GM19193 (cell line): Measurements from ENCODE around the gene SMIM20.

Experiments used
- POLR2A ChIP-seq: IDR thresholded peaks from 4 replicates; pipeline ENCODE4 v1.6.1; 2011; ENCODE audit not compliant: insufficient read depth, insufficient read length; ENCODE audit errors: extremely low read depth

The SMIM20 gene

DNA sequence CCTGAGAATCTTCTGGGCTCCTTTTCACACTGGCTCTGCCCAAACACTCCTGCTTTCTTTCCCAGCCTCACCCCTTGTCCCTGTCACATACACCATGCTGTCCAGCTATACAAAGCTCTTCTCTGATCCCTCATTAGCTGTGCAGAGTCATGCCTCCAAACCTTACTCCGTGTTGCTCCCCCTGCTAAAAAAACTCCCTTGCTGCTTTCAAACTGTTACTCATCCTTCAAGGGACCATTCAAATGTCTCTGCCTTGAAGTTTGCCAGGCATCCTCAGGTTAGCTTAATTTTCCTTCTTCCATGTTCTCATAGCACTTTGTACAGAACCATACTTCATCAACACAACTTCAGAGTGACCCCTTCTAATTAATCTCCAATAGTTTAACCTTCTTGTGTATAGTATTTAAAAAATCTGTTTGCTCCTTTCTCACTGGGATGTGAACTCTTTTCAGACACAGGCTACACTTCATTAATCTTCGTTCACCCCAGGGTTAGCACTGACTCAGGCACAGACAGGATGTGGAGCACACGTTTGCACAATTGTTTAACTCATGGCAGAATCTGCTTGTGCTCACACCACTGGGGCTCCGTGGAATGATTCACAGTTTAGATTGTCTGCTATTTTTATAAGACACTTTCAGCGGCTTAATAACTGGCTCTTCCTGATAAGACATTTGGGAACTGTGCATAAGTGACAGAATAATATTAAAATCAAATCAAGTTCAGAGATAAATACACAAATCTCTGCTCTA lies 29.8 kb upstream of the SMIM20 start:
- no peak for TF ChIP-seq POLR2A

DNA sequence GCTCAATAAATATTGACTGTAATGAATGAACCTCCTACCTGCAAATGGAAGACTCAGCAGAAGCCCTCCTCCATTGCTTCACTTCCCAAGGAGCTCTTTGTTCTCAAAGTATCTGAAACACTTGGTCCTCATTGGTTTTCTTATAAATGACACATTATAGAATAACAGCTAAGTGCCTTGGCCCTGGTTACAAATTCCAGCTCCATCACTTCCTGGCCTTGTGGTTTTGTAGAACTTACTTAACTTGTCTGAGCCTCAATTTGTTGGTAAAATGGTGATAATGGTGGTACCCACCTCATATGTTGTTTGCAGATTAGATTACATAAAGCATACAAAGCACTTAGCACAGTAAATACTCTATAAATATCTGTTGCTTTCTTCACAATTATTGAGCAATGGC lies 25.2 kb upstream of the SMIM20 start:
- no peak for TF ChIP-seq POLR2A

DNA sequence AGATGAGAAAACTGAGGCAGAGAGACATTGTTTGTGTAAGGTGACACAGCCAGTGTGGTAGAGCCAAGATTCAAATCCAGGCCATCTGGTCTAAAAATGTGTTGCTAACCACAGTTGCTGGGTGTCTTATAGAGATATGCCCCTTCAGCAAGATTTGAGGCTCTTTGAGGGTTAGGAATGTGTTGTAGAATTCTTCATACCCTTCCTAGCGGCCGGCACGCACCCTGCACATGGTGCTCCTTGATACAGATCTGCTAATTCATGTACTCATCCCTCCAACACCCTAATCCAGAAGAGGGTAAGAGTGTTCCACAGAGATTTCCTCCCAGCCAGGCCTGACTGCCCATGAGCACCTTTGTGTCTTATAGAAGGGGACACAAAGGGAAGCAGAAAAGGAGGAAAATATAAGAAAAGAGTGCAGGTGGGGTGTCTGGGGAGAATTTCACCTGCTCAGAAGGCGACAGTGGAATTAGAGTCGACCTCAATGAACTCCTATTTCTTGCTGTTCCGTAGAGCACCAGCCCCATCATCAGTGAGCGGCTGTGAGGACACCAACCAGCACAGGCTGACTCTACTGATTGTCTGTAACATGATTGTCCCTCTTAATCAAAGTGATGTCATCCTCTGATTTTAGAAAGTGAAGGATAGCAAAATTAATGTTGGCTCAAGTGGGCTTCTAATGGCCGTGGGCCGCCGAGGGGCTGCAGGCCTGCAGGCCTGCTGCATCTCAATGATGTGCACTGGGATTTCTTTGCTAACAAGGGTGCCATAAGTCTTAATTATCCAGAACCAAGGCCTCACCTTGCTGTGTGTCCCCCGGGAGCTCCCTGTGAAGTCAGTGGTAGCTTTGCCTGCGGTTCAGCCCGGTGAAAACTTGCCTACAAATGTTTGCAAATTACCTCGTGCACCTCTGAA lies 24.2 kb upstream of the SMIM20 start:
- TF ChIP-seq POLR2A = no peak

DNA sequence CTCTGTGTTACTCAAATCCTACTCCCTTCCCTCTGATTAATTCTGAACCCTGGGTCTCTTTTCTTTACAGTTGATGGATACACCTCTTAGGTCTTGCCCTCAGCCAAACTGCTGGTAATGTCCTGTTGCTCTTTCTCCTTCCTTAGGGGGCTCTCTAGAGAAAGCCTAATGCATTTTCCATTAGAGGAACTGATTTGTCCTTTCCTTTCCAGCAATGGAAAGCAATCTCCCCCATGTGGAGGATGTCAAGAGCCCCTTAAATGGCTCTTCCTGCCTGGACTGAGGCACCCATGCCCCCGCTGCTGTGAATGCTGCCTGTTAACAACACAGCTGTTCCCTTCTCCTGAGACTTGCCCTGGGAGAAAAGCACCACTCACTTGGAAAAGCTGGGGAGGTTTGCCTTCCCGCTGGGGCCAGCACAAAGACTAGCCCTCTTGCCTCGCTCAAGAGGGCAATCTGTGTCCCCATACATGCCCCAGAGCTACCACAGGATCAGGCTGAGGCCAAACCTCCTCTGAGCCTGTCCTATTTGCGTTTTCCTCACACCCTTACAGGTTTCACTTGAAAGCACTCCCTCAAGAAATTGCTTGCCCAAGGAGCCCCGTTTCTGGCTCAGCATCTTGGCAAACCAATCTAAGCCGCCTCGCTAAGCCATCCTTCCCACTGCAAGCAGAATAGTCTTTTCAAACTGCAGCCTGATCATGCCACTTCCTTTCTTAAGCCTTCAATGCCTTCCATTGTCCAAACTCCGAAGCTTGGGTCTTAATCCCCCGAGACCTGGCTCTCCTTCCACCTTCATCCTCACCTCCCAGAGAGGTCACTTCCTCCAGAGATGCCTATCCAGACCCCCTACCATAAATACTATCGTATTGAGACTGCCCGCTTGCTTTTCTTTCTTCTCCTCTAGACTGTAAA lies 23.2 kb upstream of the SMIM20 start:
- TF ChIP-seq POLR2A = no peak

DNA sequence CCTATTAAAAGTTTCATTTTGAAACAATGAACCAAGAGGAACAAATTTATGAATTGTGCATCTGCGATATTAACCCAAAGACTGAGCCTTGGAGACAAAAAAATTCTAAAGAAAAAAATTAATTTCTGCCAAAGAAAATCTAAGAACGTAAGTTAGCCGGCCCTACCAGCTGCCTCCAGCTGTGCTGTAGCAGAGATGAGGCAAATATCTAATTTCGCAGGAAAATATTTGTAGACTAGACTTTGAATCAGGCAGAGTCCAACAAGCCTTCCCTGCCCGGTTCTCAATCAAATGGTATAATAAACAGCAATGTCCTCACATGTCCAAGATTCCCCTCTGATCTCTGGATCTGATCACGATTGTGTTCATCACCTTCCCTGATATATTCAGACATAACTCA lies 21.2 kb upstream of the SMIM20 start:
- TF ChIP-seq POLR2A = no peak

DNA sequence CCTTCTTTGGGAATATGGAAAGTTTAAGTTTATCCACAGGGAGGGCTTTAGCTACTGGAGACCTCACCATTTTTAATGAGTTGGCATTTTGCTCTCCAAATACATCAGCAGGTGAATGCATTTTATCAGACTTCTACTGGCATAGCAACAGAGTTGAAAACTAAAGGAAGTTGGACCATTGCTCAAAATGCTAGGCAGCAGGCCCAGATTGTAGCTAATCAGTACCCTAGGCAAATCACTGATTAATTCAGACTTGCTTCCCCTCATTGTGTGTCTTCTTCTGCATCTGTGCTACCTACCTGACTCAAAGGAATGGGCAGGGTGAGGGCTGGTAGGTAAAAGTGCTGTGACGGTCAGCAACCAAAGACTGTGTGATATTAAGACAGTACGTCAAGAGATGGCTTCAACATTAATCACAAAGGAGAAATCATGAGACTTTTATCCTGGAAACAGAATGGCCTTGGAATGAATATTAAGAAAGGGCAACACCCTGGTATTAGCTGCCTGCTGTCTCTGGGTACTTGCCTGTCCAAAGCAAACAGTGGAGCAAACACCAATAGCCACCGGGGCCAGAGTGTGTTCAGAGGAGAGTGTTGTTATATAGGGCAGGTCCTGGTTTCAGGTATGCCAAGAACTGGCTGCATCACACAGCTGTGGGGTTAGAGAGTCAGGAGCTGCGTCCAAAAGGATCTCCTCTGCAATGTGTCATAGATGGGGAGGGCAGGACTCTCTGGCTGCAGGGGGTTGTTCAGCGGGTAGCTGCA lies 17.1 kb upstream of the SMIM20 start:
- TF ChIP-seq POLR2A = no peak

DNA sequence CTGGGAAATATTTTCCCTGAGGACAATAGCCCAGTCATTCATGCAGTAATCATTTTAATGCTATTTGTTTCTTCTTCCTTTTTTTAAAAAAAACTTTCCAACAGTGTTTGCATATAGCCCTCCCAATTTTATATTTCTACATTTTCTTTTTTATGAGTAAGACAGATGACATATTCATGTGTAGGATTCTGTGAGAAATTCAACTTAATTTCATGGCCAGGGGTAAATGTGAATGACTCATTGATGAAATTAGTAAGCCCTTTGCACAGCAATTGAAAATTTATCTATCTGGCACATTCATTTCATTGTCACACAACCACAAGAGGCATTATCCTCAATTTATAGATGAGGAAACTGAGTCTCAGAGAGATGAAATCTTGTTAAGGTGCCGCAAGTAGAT lies 13.7 kb upstream of the SMIM20 start:
- TF ChIP-seq POLR2A = no peak

DNA sequence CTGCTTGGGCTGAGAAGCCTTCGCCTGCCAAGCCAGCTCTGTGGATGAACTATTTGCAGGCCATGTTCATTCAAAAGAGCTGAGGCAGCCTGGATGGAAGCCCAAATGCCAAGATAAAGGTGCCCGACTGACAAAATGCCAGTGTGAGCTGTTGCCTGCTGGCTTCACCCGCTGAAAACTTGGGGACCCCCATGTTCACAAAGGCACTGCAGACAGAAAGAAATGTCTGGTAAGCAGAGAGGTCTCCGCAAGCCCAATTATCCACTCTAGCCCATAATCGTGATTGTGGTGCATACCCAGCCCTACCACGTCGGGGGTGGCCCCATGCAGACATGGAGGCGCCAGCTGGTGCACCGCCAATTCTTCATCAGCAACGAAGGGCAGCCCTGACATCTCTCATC lies 13.0 kb upstream of the SMIM20 start:
- TF ChIP-seq POLR2A = no peak

DNA sequence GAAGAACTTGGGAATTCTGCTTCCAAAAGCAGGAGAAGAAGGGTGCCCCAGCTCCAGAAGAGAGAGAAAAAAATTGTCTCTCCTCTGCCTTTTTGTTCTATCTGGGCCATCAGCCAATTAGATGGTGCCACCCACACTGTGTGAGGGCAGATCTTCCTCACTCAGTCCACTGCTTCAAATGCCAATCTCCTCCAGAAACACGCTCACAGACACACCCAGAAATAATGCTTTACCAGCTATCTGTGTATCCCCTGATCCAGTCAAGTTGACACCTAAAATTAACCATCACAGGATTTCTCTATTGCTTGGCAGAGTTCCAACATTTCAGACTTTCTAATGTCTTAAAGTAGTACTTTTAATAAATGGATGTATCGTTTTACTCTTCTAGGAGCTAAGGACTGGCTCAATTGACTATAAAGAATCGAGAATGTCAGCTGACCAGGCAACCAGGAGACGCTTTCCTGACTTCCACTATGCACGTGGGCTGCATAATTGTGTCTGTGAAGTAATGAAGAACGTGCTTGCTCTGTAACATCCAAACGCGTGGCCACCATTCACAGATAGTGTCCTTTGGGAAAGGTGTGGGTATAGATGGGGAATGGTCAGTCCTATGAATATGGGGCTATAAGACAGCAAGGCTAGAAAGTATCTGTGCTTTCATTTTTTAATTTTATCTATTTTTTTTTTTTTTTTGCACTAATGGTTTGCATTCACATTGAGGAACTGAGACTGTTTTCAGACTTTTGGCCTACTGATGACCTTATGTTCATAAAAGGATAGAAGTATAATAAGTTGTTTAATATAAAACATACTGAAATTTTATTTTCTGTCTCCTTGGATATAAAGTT lies 9.9 kb upstream of the SMIM20 start:
- TF ChIP-seq POLR2A = no peak

DNA sequence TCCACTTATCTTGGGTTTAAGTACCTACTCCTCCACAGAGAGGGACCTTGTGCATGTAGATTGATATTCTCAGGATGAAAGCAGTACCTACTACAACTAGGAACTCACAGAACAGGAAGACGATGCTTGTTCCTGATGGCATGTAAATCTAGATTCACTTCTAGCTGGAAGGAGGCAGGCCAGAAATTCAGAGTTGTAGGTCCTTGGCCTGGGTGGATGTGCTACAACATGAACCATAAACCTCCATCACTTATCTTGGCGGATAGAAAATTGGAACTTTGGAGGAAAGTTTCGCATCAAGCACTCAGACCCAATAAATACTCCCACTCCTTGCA lies 9.3 kb upstream of the SMIM20 start:
- TF ChIP-seq POLR2A = no peak

DNA sequence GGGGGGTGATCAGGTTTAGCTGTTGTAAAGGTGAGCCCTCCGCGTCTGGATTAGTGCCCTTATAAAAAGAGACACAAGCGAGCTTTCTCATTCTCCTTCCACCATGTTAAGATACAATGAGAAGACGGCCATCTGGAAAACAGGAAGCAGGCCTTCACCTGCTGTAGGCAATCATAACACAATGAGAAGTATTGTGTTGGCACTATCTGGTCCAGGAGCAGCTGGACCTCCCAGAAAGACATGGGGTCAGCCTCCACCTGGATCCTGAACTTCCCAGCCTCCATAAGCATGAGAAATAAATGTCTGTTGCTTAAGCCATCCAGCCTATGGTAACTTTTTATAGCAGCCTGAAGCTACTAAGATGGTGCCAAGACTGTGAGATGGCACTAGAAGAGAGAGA lies 8.6 kb upstream of the SMIM20 start:
- no peak for TF ChIP-seq POLR2A

DNA sequence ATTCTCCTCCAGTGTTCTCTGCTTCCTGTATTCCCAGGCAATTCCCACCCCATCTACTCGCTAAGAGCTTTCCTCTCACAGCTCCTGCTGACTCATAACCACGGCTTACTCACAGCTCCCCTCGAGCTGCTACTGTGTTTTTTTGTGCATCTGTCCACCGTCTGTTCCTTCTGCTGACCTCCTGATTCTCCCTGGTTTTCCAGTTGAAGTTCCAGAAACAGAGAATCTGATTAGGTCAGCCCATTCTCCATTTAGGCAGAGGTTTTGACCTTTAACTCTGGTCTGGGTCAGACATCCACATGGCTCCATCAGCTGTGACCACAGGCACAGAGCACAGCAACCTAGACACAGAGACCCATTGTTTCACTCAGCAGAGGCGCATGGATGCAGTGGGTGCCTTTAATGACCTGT lies 5.5 kb upstream of the SMIM20 start:
- TF ChIP-seq POLR2A = no peak

DNA sequence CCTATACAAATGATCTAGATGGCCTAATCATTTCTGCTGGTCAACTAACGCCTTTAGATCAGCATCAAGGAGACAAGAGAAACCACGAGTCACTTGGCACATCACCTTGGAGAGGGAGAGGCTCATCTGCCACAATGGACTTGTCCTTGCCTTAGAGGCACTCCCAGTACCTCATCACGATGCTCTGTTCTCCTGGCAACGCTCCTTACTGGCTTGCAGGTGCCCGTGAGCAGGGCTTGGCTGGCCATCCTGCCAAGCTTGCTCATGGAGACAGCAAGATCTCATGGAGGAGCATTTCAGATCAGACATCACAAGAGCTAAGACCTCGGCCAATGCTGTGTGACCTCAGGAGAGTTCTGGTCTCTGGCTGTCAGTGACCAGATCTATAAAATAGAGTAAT lies 2.7 kb upstream of the SMIM20 start:
- no peak for TF ChIP-seq POLR2A
